CD14-positive monocyte (primary cell): ENCODE results near the gene HSPBAP1. TPM values are rescaled to one million over a fixed set of nuclear protein-coding genes. Genes with fewer than 3 reads are reported as not detected.

Experiments used
- DNase-seq, 3 donors: peaks; one replicate each; pipeline ENCODE4 v3.0.0-alpha.2; 2011 to 2022
- H2AFZ ChIP-seq: 2 replicates; pipeline ENCODE4 v1.6.0; 2012; ENCODE audit warnings: mild to moderate bottlenecking, low read depth, low read length, inconsistent platforms; ENCODE audit not compliant: insufficient read depth, poor library complexity, severe bottlenecking
- H3K27ac ChIP-seq, 2 donors: 1 replicate in 1 of 2; 2 replicates in 1 of 2; pipeline ENCODE4 v1.5.1; 2012 to 2013; ENCODE audit warnings: low read length in 2 of 2, control low read depth in 1 of 2, inconsistent platforms in 1 of 2, low read depth in 1 of 2, mild to moderate bottlenecking in 1 of 2
- H3K27me3 ChIP-seq, 2 donors: one replicate each; pipeline versions ENCODE4 v1.6.0 to v1.6.1; 2011 to 2013; ENCODE audit warnings: low read length in 2 of 2; ENCODE audit not compliant: control insufficient read depth in 2 of 2, insufficient read depth in 2 of 2
- H3K36me3 ChIP-seq, 2 donors: replicated peaks in 1 of 2; 1 replicate in 1 of 2; 2 replicates in 1 of 2; pipeline versions ENCODE4 v1.5.1 to v1.6.1; 2012 to 2013; ENCODE audit warnings: low read length in 2 of 2, control low read depth in 1 of 2, inconsistent platforms in 1 of 2, mild to moderate bottlenecking in 1 of 2; ENCODE audit not compliant: insufficient read depth in 2 of 2, control insufficient read depth in 1 of 2
- H3K4me1 ChIP-seq, 2 donors: 1 replicate in 1 of 2; 2 replicates in 1 of 2; pipeline versions ENCODE4 v1.5.1 to v1.6.1; 2012 to 2013; ENCODE audit warnings: low read length in 2 of 2, control low read depth in 1 of 2, inconsistent platforms in 1 of 2, mild to moderate bottlenecking in 1 of 2, moderate library complexity in 1 of 2; ENCODE audit not compliant: insufficient read depth in 2 of 2, control insufficient read depth in 1 of 2
- H3K4me2 ChIP-seq: replicated peaks from 2 replicates; pipeline ENCODE3; 2012; ENCODE audit warnings: low read length, moderate library complexity, mild to moderate bottlenecking; ENCODE audit not compliant: poor library complexity, severe bottlenecking; ENCODE audit errors: extremely low read depth
- H3K4me3 ChIP-seq, 3 experiments: fragments of 200-600 bp in 1 of 3; sonication (generic) in 1 of 3; replicated peaks in 1 of 3; 1 replicate in 2 of 3; 2 replicates in 1 of 3; pipeline ENCODE4 v1.5.1; 2011 to 2013; ENCODE audit warnings: low read length in 3 of 3, mild to moderate bottlenecking in 3 of 3, control low read depth in 2 of 3, low read depth in 2 of 3, inconsistent platforms in 1 of 3, moderate library complexity in 1 of 3
- H3K79me2 ChIP-seq: 2 replicates; pipeline ENCODE4 v1.6.0; 2012; ENCODE audit warnings: mild to moderate bottlenecking, control low read depth, inconsistent platforms, low read length, moderate library complexity; ENCODE audit not compliant: insufficient read depth
- H3K9ac ChIP-seq: 2 replicates; pipeline ENCODE4 v1.6.0; 2017; ENCODE audit warnings: low read length, mild to moderate bottlenecking; ENCODE audit not compliant: insufficient read depth, poor library complexity, severe bottlenecking
- H3K9me3 ChIP-seq, 2 donors: replicated peaks in 1 of 2; 1 replicate in 1 of 2; 2 replicates in 1 of 2; pipeline versions ENCODE4 v1.5.1 to v1.6.1; 2012 to 2013; ENCODE audit warnings: low read length in 2 of 2, control low read depth in 1 of 2; ENCODE audit not compliant: control insufficient read depth in 1 of 2, insufficient read depth in 1 of 2
- H4K20me1 ChIP-seq: 2 replicates; pipeline ENCODE4 v1.6.0; 2012; ENCODE audit warnings: mild to moderate bottlenecking, low read length, control low read depth, moderate library complexity; ENCODE audit not compliant: insufficient read depth
- H3K27ac Mint-ChIP-seq, 7 donors: one replicate each; pipeline ENCODE4 v1.8.0; 2020; ENCODE audit warnings: mild to moderate bottlenecking in 7 of 7, mixed read lengths in 7 of 7, moderate library complexity in 6 of 7, inconsistent platforms in 2 of 7
- H3K27me3 Mint-ChIP-seq, 3 donors: one replicate each; pipeline ENCODE4 v1.8.0; 2021 to 2022; ENCODE audit warnings: low read depth in 3 of 3, mild to moderate bottlenecking in 3 of 3, mixed read lengths in 3 of 3, moderate library complexity in 3 of 3, inconsistent platforms in 1 of 3
- H3K36me3 Mint-ChIP-seq, 2 donors: one replicate each; pipeline ENCODE4 v1.8.0; 2020; ENCODE audit warnings: mixed read lengths in 2 of 2, inconsistent platforms in 1 of 2, mild to moderate bottlenecking in 1 of 2
- H3K4me1 Mint-ChIP-seq: one replicate; pipeline ENCODE4 v1.8.0; 2020; ENCODE audit warnings: mild to moderate bottlenecking, mixed read lengths
- H3K4me3 Mint-ChIP-seq, 2 donors: one replicate each; pipeline ENCODE4 v1.8.0; 2020; ENCODE audit warnings: mild to moderate bottlenecking in 2 of 2, mixed read lengths in 2 of 2, moderate library complexity in 1 of 2
- H3K9me3 Mint-ChIP-seq, 7 donors: one replicate each; pipeline ENCODE4 v1.8.0; 2020 to 2022; ENCODE audit warnings: mixed read lengths in 7 of 7, mild to moderate bottlenecking in 6 of 7, moderate library complexity in 6 of 7, inconsistent platforms in 2 of 7
- WGBS: methylation state at CpG from one replicate; pipeline ENCODE4 v1.1.5; 2013; ENCODE audit warnings: missing lambda C conversion rate; ENCODE audit not compliant: insufficient coverage; 5-methylcytosine and 5-hydroxymethylcytosine counted together
- intact Hi-C, 2 donors: fragments of 100-400 bp; cut with micrococcal nuclease; formaldehyde crosslinking; loops; one replicate each; pipeline versions ENCODE4 v1.15.0 to v1.15.1; 2023
- polyA minus RNA-seq: library from RNA; depleted of rRNA, polyadenylated mRNA; stranded (reverse); fragments of >200 nt; gene quantifications from 2 replicates; pipeline ENCODE4 v1.2.3, GENCODE V29; 2012
- polyA plus RNA-seq, 3 donors: library from polyadenylated mRNA; depleted of rRNA in 1 of 3; unstranded in 2 of 3; stranded (reverse) in 1 of 3; fragments of 300-500 nt in 2 of 3; fragments of >200 nt in 1 of 3; fragmentation: Illumina TruSeq in 2 of 3; gene quantifications; 1 replicate in 2 of 3; 2 replicates in 1 of 3; pipeline ENCODE4 v1.2.3, GENCODE V29; 2012 to 2021
- total RNA-seq, 12 experiments: library from RNA in 1 of 12; stranded (reverse) in 1 of 12; fragments of 120-200 nt in 1 of 12; gene quantifications; one replicate each; pipeline ENCODE4 v1.2.4 and lab custom pipeline; 2013 to 2026; ENCODE audit warnings: mixed read lengths in 6 of 12, inconsistent platforms in 1 of 12
- TF ChIP-seq, protein P1 (sequence below): fragments of 200-600 bp; IDR thresholded peaks from one replicate; pipeline ENCODE4 v1.8.0; 2022; ENCODE audit warnings: antibody characterized with exemption, mild to moderate bottlenecking

HSPBAP1 gene, protein sequence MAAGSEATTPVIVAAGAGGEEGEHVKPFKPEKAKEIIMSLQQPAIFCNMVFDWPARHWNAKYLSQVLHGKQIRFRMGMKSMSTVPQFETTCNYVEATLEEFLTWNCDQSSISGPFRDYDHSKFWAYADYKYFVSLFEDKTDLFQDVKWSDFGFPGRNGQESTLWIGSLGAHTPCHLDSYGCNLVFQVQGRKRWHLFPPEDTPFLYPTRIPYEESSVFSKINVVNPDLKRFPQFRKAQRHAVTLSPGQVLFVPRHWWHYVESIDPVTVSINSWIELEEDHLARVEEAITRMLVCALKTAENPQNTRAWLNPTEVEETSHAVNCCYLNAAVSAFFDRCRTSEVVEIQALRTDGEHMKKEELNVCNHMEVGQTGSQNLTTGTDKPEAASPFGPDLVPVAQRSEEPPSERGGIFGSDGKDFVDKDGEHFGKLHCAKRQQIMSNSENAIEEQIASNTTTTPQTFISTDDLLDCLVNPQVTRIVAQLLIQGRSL
- 30.0 TPM for total RNA-seq (2013)
- polyA plus RNA-seq (10 to 100 TPM; 11.7 to 48.2 (median 11.9) TPM), polyA minus RNA-seq (13.4 and 15.5 TPM in 2 replicates), total RNA-seq (lab: John Stamatoyannopoulos, UW) (9.2 to 51.3 (median 35.5) reads per million in 11 experiments)

GRCh38 chr3:122793568-122794416 is at the start of gene HSPBAP1:
Gene HSPBAP1 (minus strand): TSS chr3:122793831. CDS start chr3:122793680, 151 bp downstream.
- H3K9me3 ChIP-seq = no peaks in the 10 kb centered on the region
- peak; percentile 92 to 95 (median 93) for DNase-seq
- H2AFZ ChIP-seq = peak within 1 kb of the TSS; percentile 81
- peaks cover 0 to 2% (median 0%) of the 10 kb centered on the region in 7 donors for H3K9me3 Mint-ChIP-seq
- no peak within 1 kb of the TSS for H3K4me3 Mint-ChIP-seq
- peak within 1 kb of the TSS; percentile 99 to 100 (median 99) for H3K27ac Mint-ChIP-seq
- H3K4me3 ChIP-seq = peak within 1 kb of the TSS; percentile 85 to 96 (median 93)
- H3K27ac ChIP-seq = peak within 1 kb of the TSS; percentile 96 to 99
- H3K9ac ChIP-seq = peak within 1 kb of the TSS; percentile 97
- under 1% methylated on average over 36 of the region's 46 CpGs for WGBS
- peaks cover 93% of the 10 kb centered on the region for H3K79me2 ChIP-seq
- no peaks in the 10 kb centered on the region for H3K27me3 Mint-ChIP-seq
- TF ChIP-seq, protein P1, sequence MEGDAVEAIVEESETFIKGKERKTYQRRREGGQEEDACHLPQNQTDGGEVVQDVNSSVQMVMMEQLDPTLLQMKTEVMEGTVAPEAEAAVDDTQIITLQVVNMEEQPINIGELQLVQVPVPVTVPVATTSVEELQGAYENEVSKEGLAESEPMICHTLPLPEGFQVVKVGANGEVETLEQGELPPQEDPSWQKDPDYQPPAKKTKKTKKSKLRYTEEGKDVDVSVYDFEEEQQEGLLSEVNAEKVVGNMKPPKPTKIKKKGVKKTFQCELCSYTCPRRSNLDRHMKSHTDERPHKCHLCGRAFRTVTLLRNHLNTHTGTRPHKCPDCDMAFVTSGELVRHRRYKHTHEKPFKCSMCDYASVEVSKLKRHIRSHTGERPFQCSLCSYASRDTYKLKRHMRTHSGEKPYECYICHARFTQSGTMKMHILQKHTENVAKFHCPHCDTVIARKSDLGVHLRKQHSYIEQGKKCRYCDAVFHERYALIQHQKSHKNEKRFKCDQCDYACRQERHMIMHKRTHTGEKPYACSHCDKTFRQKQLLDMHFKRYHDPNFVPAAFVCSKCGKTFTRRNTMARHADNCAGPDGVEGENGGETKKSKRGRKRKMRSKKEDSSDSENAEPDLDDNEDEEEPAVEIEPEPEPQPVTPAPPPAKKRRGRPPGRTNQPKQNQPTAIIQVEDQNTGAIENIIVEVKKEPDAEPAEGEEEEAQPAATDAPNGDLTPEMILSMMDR = no peak
- no peaks in the 10 kb centered on the region for H3K36me3 Mint-ChIP-seq
- peaks cover 14% of the 10 kb centered on the region for H4K20me1 ChIP-seq
- peaks cover 34% of the 10 kb centered on the region for H3K4me1 Mint-ChIP-seq
- H3K4me2 ChIP-seq = peak within 1 kb of the TSS; percentile 92
- no peaks in the 10 kb centered on the region for H3K27me3 ChIP-seq
- peaks cover 69 to 85% of the 10 kb centered on the region in 2 donors for H3K4me1 ChIP-seq
- peaks cover 0 to 2% of the 10 kb centered on the region in 2 donors for H3K36me3 ChIP-seq
- intact Hi-C loops = loop anchor here (2.0 to 10.0 kb wide), 4 partner anchors 23 to 1941 kb away; partner anchors contain the start of gene UMPS (in 1 of the 2)

GRCh38 chr3:122835590-122835989 is 42.0 kb upstream of the HSPBAP1 start:
- Histone ChIP-seq H3K4me3 (no peak overlapping the region), H3K9me3 (no peaks in the 10 kb centered on the region), H3K4me2 (no peak overlapping the region), H3K36me3 (peaks cover 36 to 55% of the 10 kb centered on the region in 2 donors), H2AFZ (no peak overlapping the region), H4K20me1 (peaks cover 9% of the 10 kb centered on the region), H3K27me3 (no peaks in the 10 kb centered on the region), H3K9ac (no peak overlapping the region), H3K27ac (no peak overlapping the region), H3K79me2 (no peaks in the 10 kb centered on the region), H3K4me1 (no peaks in the 10 kb centered on the region)
- H3K27ac Mint-ChIP-seq = no peak overlapping the region
- peaks cover 0 to 10% (median 6%) of the 10 kb centered on the region in 7 donors for H3K9me3 Mint-ChIP-seq
- no CpG with 5 or more reads among the region's 2 CpGs for WGBS
- H3K27me3 Mint-ChIP-seq = peaks cover 0 to 3% (median 0%) of the 10 kb centered on the region in 3 donors
- TF ChIP-seq, protein P1 = no peak
- DNase-seq = no peak
- intact Hi-C loops = no loop called here
- H3K36me3 Mint-ChIP-seq = peaks cover 37 to 47% of the 10 kb centered on the region in 2 donors
- H3K4me3 Mint-ChIP-seq = no peak overlapping the region
- no peaks in the 10 kb centered on the region for H3K4me1 Mint-ChIP-seq
